ENCODE measurements around the gene FN1.

GRCh38 chr2:215439404-215439803 lies 3.5 kb upstream of the FN1 start:
- TF ChIP-seq EZH2 (IDR thresholded peaks at IDR 0.05; ENCODE audit: borderline replicate concordance, low read depth, low read length, severe bottlenecking) (no peak), CTCF (IDR thresholded peaks at IDR 0.05; ENCODE audit: borderline replicate concordance, extremely low read depth, low read length, poor library complexity, severe bottlenecking) (no peak)
